ENCODE measurements around the gene TSSC4.

The TSSC4 gene

DNA sequence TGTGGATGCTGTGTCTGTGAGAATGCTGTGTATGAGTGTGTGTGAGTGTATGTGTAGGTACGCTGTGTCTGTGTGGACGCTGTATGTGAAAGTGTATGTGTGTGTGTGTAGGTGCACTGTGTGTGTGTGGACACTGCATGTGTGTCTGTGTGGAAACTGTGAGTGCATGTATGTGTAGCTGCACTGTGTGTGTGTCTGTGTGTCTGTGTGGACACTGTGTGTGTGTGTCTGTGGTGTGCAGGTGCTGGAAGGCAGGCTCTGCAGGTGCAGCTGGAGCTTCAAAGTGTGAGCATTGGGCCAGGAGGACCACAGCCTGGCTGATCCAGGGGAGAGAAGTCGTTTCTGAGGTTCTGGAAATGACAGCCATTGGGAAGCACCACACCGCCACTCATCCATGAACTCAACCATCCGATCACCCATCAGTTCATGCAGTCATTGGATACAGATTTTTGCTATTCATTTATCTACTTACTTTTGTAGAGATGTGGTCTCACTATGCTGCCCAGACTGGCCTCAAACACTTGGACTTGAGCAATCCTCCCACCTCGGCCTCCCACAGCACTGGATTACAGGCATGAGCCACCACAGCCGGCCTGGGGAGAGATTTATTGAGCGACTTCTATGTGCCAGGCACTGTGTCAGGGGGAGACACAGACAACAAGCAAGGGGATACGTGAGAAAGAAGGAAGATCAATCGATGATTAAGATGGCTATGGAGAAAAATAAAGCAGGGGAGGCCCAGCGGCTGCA, 34.1 kb downstream of the TSSC4 start:
- ATAC-seq (ENCODE audit: low read depth) (no peak), DNase-seq (ENCODE audit: low spot score) (peak; percentile 35)
- no peak overlapping the region for H3K4me3 ChIP-seq (ENCODE audit: severe bottlenecking)
- H3K27ac ChIP-seq (ENCODE audit: poor library complexity, severe bottlenecking) = no peak overlapping the region
- TF ChIP-seq, protein P1, sequence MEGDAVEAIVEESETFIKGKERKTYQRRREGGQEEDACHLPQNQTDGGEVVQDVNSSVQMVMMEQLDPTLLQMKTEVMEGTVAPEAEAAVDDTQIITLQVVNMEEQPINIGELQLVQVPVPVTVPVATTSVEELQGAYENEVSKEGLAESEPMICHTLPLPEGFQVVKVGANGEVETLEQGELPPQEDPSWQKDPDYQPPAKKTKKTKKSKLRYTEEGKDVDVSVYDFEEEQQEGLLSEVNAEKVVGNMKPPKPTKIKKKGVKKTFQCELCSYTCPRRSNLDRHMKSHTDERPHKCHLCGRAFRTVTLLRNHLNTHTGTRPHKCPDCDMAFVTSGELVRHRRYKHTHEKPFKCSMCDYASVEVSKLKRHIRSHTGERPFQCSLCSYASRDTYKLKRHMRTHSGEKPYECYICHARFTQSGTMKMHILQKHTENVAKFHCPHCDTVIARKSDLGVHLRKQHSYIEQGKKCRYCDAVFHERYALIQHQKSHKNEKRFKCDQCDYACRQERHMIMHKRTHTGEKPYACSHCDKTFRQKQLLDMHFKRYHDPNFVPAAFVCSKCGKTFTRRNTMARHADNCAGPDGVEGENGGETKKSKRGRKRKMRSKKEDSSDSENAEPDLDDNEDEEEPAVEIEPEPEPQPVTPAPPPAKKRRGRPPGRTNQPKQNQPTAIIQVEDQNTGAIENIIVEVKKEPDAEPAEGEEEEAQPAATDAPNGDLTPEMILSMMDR (IDR thresholded peaks at IDR 0.05; ENCODE audit: poor library complexity, severe bottlenecking) = no peak
- H3K27me3 ChIP-seq (ENCODE audit: insufficient read depth, poor library complexity, severe bottlenecking) = no peaks in the 10 kb centered on the region
- no peaks in the 10 kb centered on the region for H3K9me3 ChIP-seq (ENCODE audit: severe bottlenecking)
- H3K36me3 ChIP-seq (ENCODE audit: low read depth) = no peaks in the 10 kb centered on the region
- H3K4me1 ChIP-seq (ENCODE audit: insufficient read depth, poor library complexity, severe bottlenecking) = no peaks in the 10 kb centered on the region

DNA sequence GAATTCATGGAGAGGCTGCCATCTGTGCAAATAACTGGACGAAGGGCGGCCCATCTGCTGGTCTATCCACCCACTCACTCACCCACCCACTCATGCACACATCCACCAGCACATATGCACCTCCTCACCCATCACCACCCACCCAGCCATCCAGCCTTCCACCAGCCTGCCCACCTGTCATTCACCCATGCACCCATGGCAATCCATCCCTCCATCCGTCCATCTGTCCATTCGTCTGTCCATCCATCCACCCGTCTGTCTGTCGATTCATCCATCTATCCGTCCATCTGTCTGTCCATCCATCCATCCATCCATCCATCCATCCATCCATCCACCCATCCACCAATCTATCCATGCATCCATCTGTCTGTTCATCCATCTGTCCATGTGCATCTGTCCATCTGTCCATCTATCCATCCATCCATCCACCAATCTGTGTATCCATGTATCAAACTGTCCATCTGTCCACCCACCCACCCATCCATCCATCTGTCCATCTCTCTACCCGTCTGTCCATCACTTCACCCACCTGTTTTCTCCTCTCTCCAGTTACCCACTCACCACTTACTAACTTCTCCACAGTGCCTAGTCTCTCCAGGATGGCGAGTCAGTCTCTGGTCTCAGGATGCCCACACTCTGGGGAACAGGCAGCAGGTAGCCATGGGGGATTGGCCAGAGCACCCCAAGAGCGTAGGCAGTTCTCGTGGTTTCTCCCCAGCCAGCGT, 34.9 kb downstream of the TSSC4 start:
- TF ChIP-seq, protein P1 (IDR thresholded peaks at IDR 0.05; ENCODE audit: poor library complexity, severe bottlenecking) = no peak
- no peaks in the 10 kb centered on the region for H3K36me3 ChIP-seq (ENCODE audit: low read depth)
- H3K4me1 ChIP-seq (ENCODE audit: insufficient read depth, poor library complexity, severe bottlenecking) = no peaks in the 10 kb centered on the region
- H3K27me3 ChIP-seq (ENCODE audit: insufficient read depth, poor library complexity, severe bottlenecking) = no peaks in the 10 kb centered on the region
- DNase-seq (ENCODE audit: low spot score) (peak; percentile 16), ATAC-seq (ENCODE audit: low read depth) (no peak)
- no peak overlapping the region for H3K27ac ChIP-seq (ENCODE audit: poor library complexity, severe bottlenecking)
- no peak overlapping the region for H3K4me3 ChIP-seq (ENCODE audit: severe bottlenecking)
- H3K9me3 ChIP-seq (ENCODE audit: severe bottlenecking) = no peaks in the 10 kb centered on the region

DNA sequence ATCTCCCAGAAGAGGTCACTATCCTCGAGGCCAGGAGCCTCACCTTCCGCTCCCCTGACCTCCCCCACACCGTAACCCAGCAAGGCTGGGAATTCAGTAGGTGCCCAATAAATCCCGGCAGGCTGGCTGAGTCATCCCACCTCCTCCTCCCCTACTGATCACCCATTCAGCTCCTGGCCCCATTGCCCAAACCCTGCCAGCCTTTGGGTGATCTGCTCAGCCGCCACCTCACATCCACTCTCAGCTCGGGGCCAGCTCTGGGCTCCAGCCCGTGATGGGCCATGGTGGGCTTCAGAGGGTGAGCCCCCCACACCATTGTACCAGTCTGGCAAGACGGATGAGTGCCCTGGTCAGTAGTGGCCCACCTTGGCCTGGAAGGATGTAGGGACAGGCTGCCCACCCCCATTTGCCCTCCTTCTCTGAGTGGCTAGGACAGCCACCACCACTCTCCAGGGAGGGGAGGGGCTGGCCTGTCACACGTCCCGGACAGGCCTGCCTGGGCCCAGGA, 35.5 kb downstream of the TSSC4 start:
- Histone ChIP-seq H3K36me3 (ENCODE audit: low read depth) (no peaks in the 10 kb centered on the region), H3K4me3 (ENCODE audit: severe bottlenecking) (no peak overlapping the region), H3K27me3 (ENCODE audit: insufficient read depth, poor library complexity, severe bottlenecking) (no peaks in the 10 kb centered on the region), H3K4me1 (ENCODE audit: insufficient read depth, poor library complexity, severe bottlenecking) (no peaks in the 10 kb centered on the region), H3K9me3 (ENCODE audit: severe bottlenecking) (no peaks in the 10 kb centered on the region), H3K27ac (ENCODE audit: poor library complexity, severe bottlenecking) (no peak overlapping the region)
- ATAC-seq (ENCODE audit: low read depth) (no peak), DNase-seq (ENCODE audit: low spot score) (peak; percentile 44)
- TF ChIP-seq, protein P1 (IDR thresholded peaks at IDR 0.05; ENCODE audit: poor library complexity, severe bottlenecking) = no peak

DNA sequence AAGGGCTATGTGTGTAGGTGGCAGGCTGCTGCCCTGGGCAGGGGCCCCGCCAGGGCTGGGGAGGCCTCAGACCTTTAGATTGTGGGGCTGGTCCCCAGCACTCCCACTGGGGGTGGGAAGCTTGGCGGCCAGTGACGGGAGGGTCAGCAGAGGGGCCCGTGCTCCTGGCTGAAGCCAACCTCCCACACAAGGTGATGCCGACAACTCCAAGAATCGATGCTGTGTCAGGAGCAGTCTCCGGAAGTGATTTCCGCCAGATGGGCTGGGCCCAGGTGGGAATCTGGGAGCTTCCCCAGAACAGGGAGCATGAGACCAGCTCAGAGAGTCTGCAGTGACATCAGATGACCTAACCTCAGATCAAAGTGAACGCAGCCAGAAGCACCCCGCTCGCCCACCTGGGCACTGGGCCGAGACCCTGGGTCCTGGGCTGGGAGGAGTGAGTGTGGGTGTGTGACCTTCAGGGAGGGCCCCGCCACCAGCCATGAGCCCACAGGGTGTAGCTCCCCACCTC, 36.0 kb downstream of the TSSC4 start:
- no peak overlapping the region for H3K4me3 ChIP-seq (ENCODE audit: severe bottlenecking)
- no peak overlapping the region for H3K27ac ChIP-seq (ENCODE audit: poor library complexity, severe bottlenecking)
- H3K36me3 ChIP-seq (ENCODE audit: low read depth) = no peaks in the 10 kb centered on the region
- no peaks in the 10 kb centered on the region for H3K9me3 ChIP-seq (ENCODE audit: severe bottlenecking)
- no peaks in the 10 kb centered on the region for H3K27me3 ChIP-seq (ENCODE audit: insufficient read depth, poor library complexity, severe bottlenecking)
- peak; percentile 23 for DNase-seq (ENCODE audit: low spot score)
- no peak; the same call in 2 of the 3 replicates for ATAC-seq (ENCODE audit: low read depth)
- no peaks in the 10 kb centered on the region for H3K4me1 ChIP-seq (ENCODE audit: insufficient read depth, poor library complexity, severe bottlenecking)
- TF ChIP-seq, protein P1 (IDR thresholded peaks at IDR 0.05; ENCODE audit: poor library complexity, severe bottlenecking) = no peak

Data from RWPE2 (cell line).